Activated naive CD4-positive, alpha-beta T cell treated with anti-CD3 and anti-CD28 coated beads, Interleukin-2, amount 50 U/mL, for 72 hours (primary cell): Measurements from ENCODE around the gene IQCE. TPM values are rescaled to one million over a fixed set of nuclear protein-coding genes. Genes with fewer than 3 reads are reported as not detected.
"Not testable (repeated sequence)": the region's sequence is repeated elsewhere in the genome, so short reads cannot be mapped to it uniquely, and the experiment has no call there.

Experiments
- ATAC-seq, 2 donors: fragments of 150-1000 bp; cut with Tn5 transposase; 2 replicates each; pipeline ENCODE4 v1.10.0; 2021; ENCODE audit warnings: mild to moderate bottlenecking in 2 of 2, moderate library complexity in 2 of 2
- DNase-seq, 2 donors: peaks; one replicate each; pipeline ENCODE4 v3.0.0; 2021 to 2022; ENCODE audit warnings: low spot score in 2 of 2
- H3K27ac Mint-ChIP-seq, 2 donors: one replicate each; pipeline ENCODE4 v1.8.0; 2022; ENCODE audit warnings: mild to moderate bottlenecking in 2 of 2, mixed read lengths in 2 of 2
- H3K36me3 Mint-ChIP-seq, 2 donors: one replicate each; pipeline ENCODE4 v1.8.0; 2022; ENCODE audit warnings: mixed read lengths in 2 of 2
- H3K9me3 Mint-ChIP-seq, 2 donors: one replicate each; pipeline ENCODE4 v1.8.0; 2022; ENCODE audit warnings: mixed read lengths in 2 of 2
- total RNA-seq, 2 donors: library from RNA; stranded (reverse); gene quantifications; one replicate each; pipeline ENCODE4 v1.2.3, GENCODE V29; 2022

The IQCE gene
- total RNA-seq, 2 donors from 2014 or later, result 7.3 to 9.5 TPM

GRCh38 chr7:2555121-2556052, 3.4 kb upstream of the IQCE start, which contains the start of gene BRAT1:
BRAT1 (minus strand) TSS chr7:2555524; CDS start chr7:2554431, 1,093 bp downstream.
- peak; percentile 90 to 92 for DNase-seq
- Mint-ChIP-seq H3K27ac (peak within 1 kb of the TSS; percentile 92 to 93), H3K9me3 (no peaks in the 10 kb centered on the region), H3K36me3 (peaks cover 9 to 14% of the 10 kb centered on the region in 2 donors)
- ATAC-seq, result peak; percentile 87 to 89

GRCh38 chr7:2559283-2559950, 638 bp downstream of the IQCE start:
- ATAC-seq (peak; percentile 8 to 38), DNase-seq (peak in 1 of 2 donors; percentile 44)
- peak overlapping the region; percentile 22 to 35 for H3K27ac Mint-ChIP-seq
- peaks cover 0 to 3% of the 10 kb centered on the region in 2 donors for H3K36me3 Mint-ChIP-seq
- H3K9me3 Mint-ChIP-seq, result no peaks in the 10 kb centered on the region

DNA sequence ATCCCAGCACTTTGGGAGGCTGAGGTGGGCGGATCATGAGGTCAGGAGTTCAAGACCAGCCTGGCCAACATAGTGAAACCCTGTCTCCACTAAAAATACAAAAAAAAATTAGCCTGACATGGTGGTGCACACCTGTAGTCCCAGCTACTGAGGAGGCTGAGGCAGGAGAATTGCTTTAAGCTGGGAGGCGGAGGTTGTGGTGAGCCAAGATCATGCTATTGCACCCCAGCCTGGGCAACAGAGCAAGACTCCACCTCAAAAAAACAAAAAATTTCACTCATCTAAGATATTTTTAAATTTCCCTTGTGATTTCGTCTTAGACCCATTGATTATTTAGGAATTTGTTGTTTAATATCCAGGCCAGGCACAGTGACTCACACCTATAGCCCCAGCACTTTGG, 5.2 kb downstream of the IQCE start:
- H3K9me3 Mint-ChIP-seq, H3K36me3 Mint-ChIP-seq, DNase-seq, H3K27ac Mint-ChIP-seq, ATAC-seq: not testable (repeated sequence)

DNA sequence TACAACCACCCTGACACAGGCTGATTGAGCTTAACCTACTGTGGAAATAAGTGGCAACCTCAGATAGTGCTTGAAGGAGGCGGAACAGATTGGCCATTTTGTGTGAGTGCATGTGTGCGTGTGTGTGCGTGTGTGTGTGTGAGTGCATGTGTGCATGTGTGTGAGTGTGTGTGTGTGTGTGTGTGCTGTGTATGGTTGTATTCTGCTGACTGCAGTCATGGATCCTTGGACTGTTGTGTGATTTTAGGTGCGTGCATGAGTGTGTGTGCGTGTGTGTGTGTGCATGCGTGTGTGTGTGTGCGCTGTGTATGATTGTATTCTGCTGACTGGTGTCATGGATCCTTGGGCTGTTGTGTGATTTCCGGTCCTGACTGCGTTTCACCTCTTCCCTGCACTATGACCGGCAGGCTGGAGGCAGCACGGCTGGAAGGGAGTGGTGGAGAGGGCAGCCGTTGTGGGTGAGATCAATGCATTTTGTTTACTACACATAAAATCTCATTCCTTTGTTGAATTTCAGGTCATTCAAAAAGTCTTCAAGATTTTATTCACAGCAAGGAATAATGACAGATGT, 6.3 kb downstream of the IQCE start:
- DNase-seq, result no peak
- no peak for ATAC-seq
- Mint-ChIP-seq H3K9me3 (no peaks in the 10 kb centered on the region), H3K27ac (no peak overlapping the region), H3K36me3 (no peaks in the 10 kb centered on the region)

GRCh38 chr7:2566348-2566889, 7.6 kb downstream of the IQCE start:
- Mint-ChIP-seq H3K36me3 (no peaks in the 10 kb centered on the region), H3K9me3 (no peaks in the 10 kb centered on the region), H3K27ac (no peak overlapping the region)
- ATAC-seq, result peak in 1 of 2 donors; percentile 64
- DNase-seq, result no peak

- Mint-ChIP-seq H3K27ac (no peak overlapping the region), H3K9me3 (no peaks in the 10 kb centered on the region), H3K36me3 (no peaks in the 10 kb centered on the region)
- DNase-seq (no peak), ATAC-seq (peak; percentile 39 to 70)
Observed at GRCh38 chr7:2566890-2567678, 8.3 kb downstream of the IQCE start.

- DNase-seq (no peak), ATAC-seq (no peak)
- H3K27ac Mint-ChIP-seq, result no peak overlapping the region
- H3K36me3 Mint-ChIP-seq, result no peaks in the 10 kb centered on the region
- H3K9me3 Mint-ChIP-seq, result no peaks in the 10 kb centered on the region
Observed at GRCh38 chr7:2567679-2568278, 9.0 kb downstream of the IQCE start.

DNA sequence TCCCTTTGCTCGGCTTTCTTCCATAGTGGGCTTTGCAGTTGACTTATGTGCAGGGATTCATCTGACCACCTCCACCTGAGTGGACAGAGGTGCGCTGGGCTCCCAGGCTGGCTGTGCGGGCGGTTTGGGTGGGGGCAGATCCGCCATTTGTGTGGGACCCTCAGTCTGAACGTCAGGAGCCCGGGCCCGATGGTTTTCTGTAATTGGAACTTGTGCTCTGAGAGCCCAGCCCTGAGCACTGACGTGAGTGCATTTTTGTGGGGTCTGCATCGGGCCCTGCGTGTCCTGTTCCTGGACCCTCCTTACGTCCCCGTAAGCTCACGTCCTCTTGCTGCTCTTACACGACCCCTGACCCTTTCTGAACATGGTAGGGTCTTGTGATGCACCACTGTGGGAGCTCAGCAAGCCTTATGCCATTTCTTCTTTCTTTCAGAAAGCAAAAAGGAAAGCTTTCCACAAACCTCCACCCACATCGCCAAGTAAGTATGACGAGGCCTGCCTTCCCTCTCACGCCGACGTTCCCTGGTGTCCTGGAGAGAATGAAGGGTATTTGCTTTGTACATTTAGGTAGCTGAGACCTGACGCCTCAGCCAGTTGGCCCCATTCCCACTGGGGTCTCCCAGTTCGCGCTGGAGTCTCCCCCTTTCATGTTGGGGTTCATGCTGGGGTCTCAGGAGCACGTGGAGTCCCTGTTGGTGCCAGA, 9.9 kb downstream of the IQCE start:
- H3K9me3 Mint-ChIP-seq, result no peaks in the 10 kb centered on the region
- no peaks in the 10 kb centered on the region for H3K36me3 Mint-ChIP-seq
- no peak for ATAC-seq

DNA sequence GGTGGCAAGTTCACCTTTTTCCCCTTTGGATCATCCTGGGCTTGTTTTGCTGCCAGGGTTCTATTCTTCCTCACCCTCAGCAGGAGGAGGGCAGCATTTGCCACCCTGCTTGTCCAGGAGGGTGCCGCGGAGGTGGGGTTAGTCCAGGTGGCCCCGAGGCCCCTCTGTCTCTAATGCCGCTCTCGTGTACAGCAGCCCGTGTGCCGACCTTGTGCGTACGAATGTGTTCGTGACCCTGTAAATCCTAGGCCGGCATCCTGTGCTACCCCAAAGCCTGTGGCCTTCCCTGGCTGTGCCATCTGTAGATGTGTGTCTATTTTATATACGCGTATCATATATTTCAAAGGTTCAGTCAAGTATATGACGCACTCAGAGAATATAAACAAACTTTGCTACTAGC, 10.6 kb downstream of the IQCE start:
- H3K9me3 Mint-ChIP-seq, result no peaks in the 10 kb centered on the region
- DNase-seq (no peak), ATAC-seq (no peak)
- H3K36me3 Mint-ChIP-seq, result no peaks in the 10 kb centered on the region
- H3K27ac Mint-ChIP-seq, result no peak overlapping the region

More for the DNA sequence above, 9.9 kb downstream of the IQCE start:
- no peak overlapping the region for H3K27ac Mint-ChIP-seq
- DNase-seq, result no peak

- H3K36me3 Mint-ChIP-seq, result no peaks in the 10 kb centered on the region
- H3K27ac Mint-ChIP-seq, result no peak overlapping the region
Observed at GRCh38 chr7:2570021-2570420, 11.2 kb downstream of the IQCE start.

GRCh38 chr7:2571409-2571808, 12.6 kb downstream of the IQCE start:
- Mint-ChIP-seq H3K9me3 (no peaks in the 10 kb centered on the region), H3K27ac (no peak overlapping the region), H3K36me3 (no peaks in the 10 kb centered on the region)
- DNase-seq (no peak), ATAC-seq (no peak)

More at GRCh38 chr7:2570021-2570420, 11.2 kb downstream of the IQCE start:
- H3K9me3 Mint-ChIP-seq, result no peaks in the 10 kb centered on the region
- DNase-seq (no peak), ATAC-seq (no peak)

DNA sequence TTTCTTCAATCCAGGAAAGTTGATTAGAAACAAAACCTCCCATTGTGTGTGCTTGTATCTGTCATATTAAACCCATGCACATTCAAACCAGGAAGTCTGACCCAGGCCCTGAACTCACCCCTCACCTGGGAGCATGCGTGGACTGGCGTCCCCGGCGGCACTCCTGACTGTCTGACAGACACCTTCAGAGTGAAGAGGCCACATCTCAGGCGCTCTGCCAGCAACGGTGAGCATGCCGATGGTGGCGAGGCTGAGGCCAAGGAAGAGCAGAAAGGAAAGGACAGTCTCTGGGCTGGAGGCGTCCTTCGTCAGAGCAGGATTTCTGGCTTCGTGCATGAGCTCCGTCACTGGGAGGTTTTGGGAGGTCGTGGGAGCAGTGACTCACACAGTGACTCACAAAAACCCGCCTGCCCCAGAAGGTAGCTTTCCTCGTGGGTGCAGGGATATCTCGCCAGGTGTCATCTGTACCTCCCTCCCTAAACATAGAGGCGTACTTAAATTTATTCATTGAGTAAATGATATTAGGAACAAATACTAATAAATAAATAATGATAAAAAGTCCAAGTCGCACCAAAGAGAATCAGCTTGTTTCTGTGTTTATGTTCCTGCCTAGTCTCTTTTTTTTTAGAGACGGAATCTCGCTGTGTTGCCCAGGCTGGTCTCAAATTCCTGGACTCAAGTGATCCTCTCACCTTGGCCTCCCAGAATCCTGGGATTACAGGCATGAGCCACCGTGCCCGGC, 13.5 kb downstream of the IQCE start:
- H3K9me3 Mint-ChIP-seq, result no peaks in the 10 kb centered on the region
- H3K27ac Mint-ChIP-seq, result no peak overlapping the region
- H3K36me3 Mint-ChIP-seq, result peaks cover 0 to 7% of the 10 kb centered on the region in 2 donors
- DNase-seq (no peak), ATAC-seq (peak; percentile 39 to 71)

DNA sequence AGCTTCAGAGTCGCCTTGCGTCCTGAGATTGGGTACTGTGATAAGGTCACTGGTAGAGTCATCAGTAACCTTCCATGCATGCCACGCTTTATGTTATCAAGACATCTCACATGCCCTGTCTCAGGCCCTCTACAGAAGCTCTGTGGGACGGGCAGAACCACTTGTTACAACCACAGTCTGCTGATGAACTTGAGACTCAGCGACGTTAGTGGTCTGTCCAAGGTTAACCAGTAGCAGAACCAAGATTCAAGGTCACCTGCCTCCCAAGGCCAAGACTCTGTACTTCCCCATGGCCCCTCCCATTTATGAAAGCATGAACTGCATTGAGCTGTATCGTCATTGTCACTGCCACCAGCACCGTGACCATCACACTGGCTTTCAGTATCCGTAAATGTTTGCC, 15.0 kb downstream of the IQCE start:
- ATAC-seq, result no peak
- DNase-seq, result no peak
- Mint-ChIP-seq H3K36me3 (peaks cover 0 to 7% of the 10 kb centered on the region in 2 donors), H3K9me3 (no peaks in the 10 kb centered on the region), H3K27ac (no peak overlapping the region)

- ATAC-seq (no peak), DNase-seq (no peak)
- Mint-ChIP-seq H3K27ac (peak overlapping the region in 1 of 2 donors; percentile 61), H3K36me3 (peaks cover 0 to 7% of the 10 kb centered on the region in 2 donors), H3K9me3 (no peaks in the 10 kb centered on the region)
Observed at GRCh38 chr7:2575046-2575732, 16.4 kb downstream of the IQCE start.
